H1 (cell line): Measurements from ENCODE around the gene OASL. TPM values are rescaled to one million over a fixed set of nuclear protein-coding genes. Genes with fewer than 3 reads are reported as not detected.

Source experiments
- EP300 ChIP-seq, 2 experiments: IDR thresholded peaks; 1 replicate in 1 of 2; 2 replicates in 1 of 2; pipeline ENCODE4 v1.6.1; 2011 to 2012; ENCODE audit warnings: low read depth in 2 of 2, low read length in 2 of 2, mild to moderate bottlenecking in 2 of 2, borderline replicate concordance in 1 of 2, inconsistent platforms in 1 of 2, moderate library complexity in 1 of 2
- EZH2 ChIP-seq: fragments of 200-600 bp; sonication (generic); IDR thresholded peaks from 2 replicates; pipeline ENCODE4 v1.7.1; 2012; ENCODE audit warnings: low read depth, mild to moderate bottlenecking, moderate library complexity, low read length, inconsistent platforms; ENCODE audit not compliant: severe bottlenecking
- SIRT6 ChIP-seq: IDR thresholded peaks from one replicate; pipeline ENCODE4 v1.7.1; 2012; ENCODE audit warnings: low read length, inconsistent platforms
- polyA plus RNA-seq, 7 experiments: library from polyadenylated mRNA; depleted of rRNA in 3 of 7; stranded (reverse) in 5 of 7; unstranded in 2 of 7; fragments of >200 nt in 5 of 7; fragments of 200-250 nt in 2 of 7; gene quantifications; 1 replicate in 5 of 7; 2 replicates in 1 of 7; 4 replicates in 1 of 7; pipeline versions ENCODE4 v1.2.1 to v1.2.3, GENCODE V29; 2011 to 2013; ENCODE audit warnings: missing spikeins in 2 of 7, mixed read lengths in 2 of 7
- total RNA-seq: library from RNA; stranded (reverse); fragmentation: NEBNext Ultra II Directional; extraction: Animal tissue kit (Norgen Biotek cat#: 25700); gene quantifications from 2 replicates; pipeline ENCODE4 v1.2.1, GENCODE V29; 2021

OASL gene
- total and polyA plus RNA-seq, 2 of the 8 experiments (the other 6 are each of a cell fraction or from before 2014, with no cell fraction given), result not detected

DNA sequence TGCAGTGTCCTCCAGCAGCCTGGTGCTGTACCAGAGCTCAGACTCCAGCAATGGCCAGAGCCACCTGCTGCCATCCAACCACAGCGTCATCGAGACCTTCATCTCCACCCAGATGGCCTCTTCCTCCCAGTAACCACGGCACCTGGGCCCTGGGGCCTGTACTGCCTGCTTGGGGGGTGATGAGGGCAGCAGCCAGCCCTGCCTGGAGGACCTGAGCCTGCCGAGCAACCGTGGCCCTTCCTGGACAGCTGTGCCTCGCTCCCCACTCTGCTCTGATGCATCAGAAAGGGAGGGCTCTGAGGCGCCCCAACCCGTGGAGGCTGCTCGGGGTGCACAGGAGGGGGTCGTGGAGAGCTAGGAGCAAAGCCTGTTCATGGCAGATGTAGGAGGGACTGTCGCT, 38.0 kb downstream of the OASL start (continued):
- TF ChIP-seq EP300 (IDR thresholded peaks at IDR 0.05; ENCODE audit: borderline replicate concordance in 1 of 2, low read depth in 2 of 2, low read length in 2 of 2), result no peak
- TF ChIP-seq SIRT6, result no peak
- no peak for TF ChIP-seq EZH2
